Subcutaneous adipose tissue (tissue), 4 donors: ENCODE measurements around the gene CPXM2. TPM values are rescaled to one million over a fixed set of nuclear protein-coding genes. Genes with fewer than 3 reads are reported as not detected.

Source experiments
- total RNA-seq, 4 donors: library from RNA; depleted of rRNA; stranded (reverse); fragments of >200 nt; gene quantifications; one replicate each; pipeline ENCODE4 v1.1.0, GENCODE V29; 2016
- TF ChIP-seq, protein P1 (sequence below): fragments of 450-650 bp; IDR thresholded peaks from one replicate; pipeline ENCODE4 v1.5.1; 2016; ENCODE audit warnings: low read depth, mild to moderate bottlenecking, control low read depth, antibody characterized with exemption, moderate library complexity

CPXM2 gene
- total RNA-seq, 4 donors from 2014 or later: 4.4 to 11.7 (median 6.7) TPM

DNA sequence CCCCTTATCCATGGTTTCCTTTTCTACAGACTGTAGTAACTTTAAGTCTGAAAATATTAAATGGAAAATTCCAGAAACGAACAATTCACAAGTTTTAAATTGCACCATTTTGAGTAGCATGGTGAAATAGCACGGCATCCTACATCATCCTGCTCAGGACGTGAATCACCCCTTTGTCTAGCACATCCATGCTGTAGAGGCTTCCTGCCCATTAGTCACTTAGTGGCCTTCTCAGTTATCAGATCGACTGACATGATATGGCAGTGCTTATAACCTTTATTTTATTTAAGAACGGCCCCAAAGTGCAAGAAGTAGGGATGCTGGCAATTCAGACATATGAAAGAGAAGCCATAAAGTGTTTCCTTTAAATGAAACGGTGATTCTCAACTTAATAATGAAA, 82.7 kb downstream of the CPXM2 start:
- TF ChIP-seq, protein P1, sequence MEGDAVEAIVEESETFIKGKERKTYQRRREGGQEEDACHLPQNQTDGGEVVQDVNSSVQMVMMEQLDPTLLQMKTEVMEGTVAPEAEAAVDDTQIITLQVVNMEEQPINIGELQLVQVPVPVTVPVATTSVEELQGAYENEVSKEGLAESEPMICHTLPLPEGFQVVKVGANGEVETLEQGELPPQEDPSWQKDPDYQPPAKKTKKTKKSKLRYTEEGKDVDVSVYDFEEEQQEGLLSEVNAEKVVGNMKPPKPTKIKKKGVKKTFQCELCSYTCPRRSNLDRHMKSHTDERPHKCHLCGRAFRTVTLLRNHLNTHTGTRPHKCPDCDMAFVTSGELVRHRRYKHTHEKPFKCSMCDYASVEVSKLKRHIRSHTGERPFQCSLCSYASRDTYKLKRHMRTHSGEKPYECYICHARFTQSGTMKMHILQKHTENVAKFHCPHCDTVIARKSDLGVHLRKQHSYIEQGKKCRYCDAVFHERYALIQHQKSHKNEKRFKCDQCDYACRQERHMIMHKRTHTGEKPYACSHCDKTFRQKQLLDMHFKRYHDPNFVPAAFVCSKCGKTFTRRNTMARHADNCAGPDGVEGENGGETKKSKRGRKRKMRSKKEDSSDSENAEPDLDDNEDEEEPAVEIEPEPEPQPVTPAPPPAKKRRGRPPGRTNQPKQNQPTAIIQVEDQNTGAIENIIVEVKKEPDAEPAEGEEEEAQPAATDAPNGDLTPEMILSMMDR: no peak

DNA sequence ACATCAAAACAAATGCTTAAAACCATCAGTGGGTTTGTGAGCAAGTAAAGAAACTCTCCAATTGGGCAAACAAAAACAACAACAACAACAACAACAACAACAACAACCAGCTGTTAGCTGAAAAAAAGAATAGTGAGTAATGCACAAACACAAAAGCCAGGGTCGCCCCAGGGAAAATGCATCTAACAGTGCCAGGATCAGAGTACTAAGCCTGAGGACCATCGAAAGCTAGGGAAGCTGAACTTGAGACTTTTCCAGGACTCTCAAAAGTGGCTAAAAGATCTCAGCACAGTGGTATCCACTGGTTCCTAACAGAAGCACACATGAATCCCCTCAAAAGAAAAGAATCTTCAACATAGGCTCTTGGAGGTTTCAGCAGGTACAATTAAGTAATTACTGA, 83.3 kb downstream of the CPXM2 start:
- TF ChIP-seq, protein P1: no peak

DNA sequence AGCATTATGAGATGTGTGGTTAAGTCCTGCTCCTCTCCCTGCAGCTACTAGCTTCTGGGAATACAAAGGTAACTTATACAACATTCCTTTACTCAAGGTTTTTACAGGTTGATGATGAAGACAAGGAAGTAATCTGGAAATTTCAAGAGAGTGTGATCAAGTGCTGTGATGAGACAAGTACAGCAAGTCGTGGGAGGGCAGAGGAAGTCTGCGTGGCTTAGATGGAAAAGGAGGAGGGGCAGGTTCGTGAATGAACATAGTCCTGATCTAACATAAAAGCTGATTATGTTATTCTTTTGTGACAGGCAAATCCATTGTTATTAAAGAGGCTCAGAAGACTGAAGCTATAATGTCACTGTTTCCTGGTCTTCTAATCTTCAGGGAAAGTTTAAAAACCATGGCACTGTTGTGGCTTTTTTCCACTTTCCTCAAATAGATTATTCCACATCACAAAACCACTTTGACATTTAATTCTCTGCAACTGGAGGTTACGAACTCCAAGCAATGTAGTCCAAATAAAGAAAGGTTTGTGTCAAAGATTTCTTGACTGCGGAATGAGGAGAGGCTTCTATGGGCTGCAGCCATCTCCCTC, 84.1 kb downstream of the CPXM2 start:
- TF ChIP-seq, protein P1: no peak

DNA sequence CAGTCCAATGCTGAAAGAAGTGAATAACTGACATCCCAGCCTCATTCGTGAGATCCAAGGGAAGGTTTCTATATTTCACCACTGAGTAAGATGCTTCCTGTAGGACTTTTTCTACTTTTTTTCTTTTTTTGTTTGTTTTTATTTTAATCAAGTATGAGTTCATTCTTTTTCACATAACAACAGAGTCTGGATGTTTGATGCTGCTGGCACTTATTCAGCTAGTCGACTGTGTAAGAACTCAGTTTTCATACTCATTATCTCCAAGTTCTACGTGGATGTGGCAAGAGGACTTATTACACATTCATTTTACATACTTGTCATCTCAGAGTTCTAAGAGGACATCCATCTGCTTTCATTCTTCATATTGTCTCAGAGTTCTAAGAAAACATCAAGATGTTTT, 86.9 kb downstream of the CPXM2 start:
- TF ChIP-seq, protein P1: no peak

GRCh38 chr10:123800821-123801220, 90.8 kb downstream of the CPXM2 start:
- TF ChIP-seq, protein P1: no peak

DNA sequence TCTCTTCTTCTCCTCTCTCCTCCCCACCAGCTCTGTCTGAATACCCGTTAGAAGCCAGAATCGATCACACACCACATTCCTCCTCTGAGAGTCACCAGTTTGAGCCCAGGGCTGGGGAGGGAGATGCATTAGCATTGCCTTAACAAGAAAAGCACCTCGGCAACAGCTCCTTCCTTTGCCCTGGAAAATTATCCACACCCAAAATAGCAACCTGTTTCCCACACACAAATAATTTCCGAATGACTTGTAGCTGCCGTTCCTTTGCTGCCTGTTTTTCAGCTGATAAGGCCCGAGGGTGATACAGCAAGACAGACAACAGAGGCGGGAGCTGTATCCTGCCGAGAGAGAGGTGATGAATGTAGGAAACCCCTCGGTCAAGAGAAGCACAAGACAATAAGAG, 91.3 kb downstream of the CPXM2 start:
- TF ChIP-seq, protein P1: no peak

GRCh38 chr10:123798856-123799255, 92.8 kb downstream of the CPXM2 start:
- TF ChIP-seq, protein P1: no peak
